AG04449 (cell line): Measurements from ENCODE around the gene FAM83F.

Source experiments
- CTCF ChIA-PET: fragments of 350-600 bp; formaldehyde crosslinking; extraction: SDS; loops from one replicate; lab custom pipeline; 2021; ENCODE audit warnings: antibody characterized with exemption; lab: Yijun Ruan, JAX
- POLR2A ChIA-PET: fragments of 400-600, 350-600 bp; formaldehyde crosslinking; extraction: SDS; loops from one replicate; lab custom pipeline; 2020; ENCODE audit warnings: antibody characterized with exemption, inconsistent platforms; lab: Yijun Ruan, JAX
- DNase-seq: peaks from one replicate; pipeline ENCODE4 v3.0.0-alpha.2; 2010; ENCODE audit warnings: low read depth, low spot score
- H3K4me3 ChIP-seq: 2 replicates; pipeline ENCODE4 v1.5.1; 2011; ENCODE audit warnings: low read depth, mild to moderate bottlenecking, control low read depth, low read length
- TF ChIP-seq, protein P1 (sequence below): IDR thresholded peaks from one replicate; pipeline ENCODE4 v1.5.1; 2011; ENCODE audit warnings: mild to moderate bottlenecking, moderate library complexity, low read length, control low read depth, inconsistent platforms; ENCODE audit not compliant: insufficient read depth; ENCODE audit errors: missing control alignments

Gene FAM83F

DNA sequence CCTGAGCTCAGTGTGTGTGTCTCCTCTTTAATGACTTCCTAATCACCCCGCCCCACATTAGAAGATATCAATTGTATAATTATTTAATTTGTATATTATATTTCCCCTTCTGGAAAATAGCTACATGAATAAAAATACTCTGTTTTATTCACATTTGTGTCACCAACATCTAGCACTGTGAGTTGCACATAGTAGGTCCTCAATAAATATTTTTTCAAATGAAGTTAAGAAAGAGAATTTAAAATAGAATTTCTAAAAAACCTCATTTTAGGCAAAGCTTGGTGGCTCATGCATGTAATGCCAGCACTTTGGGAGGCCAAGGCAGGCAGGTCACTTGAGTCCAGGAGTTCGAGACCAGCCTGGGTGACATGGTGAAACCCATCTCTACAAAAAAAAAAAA, 59.7 kb downstream of the FAM83F start:
- ChIA-PET POLR2A (interaction anchor here (1.7 kb wide), 1 partner anchor 10 kb away, joined by 5 read pairs; no protein-coding TSS in a partner anchor), CTCF (interaction anchor here (1.5 kb wide), 1 partner anchor 293 kb away, joined by 4 read pairs; no protein-coding TSS in a partner anchor)
- DNase-seq = no peak
- TF ChIP-seq, protein P1, sequence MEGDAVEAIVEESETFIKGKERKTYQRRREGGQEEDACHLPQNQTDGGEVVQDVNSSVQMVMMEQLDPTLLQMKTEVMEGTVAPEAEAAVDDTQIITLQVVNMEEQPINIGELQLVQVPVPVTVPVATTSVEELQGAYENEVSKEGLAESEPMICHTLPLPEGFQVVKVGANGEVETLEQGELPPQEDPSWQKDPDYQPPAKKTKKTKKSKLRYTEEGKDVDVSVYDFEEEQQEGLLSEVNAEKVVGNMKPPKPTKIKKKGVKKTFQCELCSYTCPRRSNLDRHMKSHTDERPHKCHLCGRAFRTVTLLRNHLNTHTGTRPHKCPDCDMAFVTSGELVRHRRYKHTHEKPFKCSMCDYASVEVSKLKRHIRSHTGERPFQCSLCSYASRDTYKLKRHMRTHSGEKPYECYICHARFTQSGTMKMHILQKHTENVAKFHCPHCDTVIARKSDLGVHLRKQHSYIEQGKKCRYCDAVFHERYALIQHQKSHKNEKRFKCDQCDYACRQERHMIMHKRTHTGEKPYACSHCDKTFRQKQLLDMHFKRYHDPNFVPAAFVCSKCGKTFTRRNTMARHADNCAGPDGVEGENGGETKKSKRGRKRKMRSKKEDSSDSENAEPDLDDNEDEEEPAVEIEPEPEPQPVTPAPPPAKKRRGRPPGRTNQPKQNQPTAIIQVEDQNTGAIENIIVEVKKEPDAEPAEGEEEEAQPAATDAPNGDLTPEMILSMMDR = no peak
- H3K4me3 ChIP-seq = no peak overlapping the region

DNA sequence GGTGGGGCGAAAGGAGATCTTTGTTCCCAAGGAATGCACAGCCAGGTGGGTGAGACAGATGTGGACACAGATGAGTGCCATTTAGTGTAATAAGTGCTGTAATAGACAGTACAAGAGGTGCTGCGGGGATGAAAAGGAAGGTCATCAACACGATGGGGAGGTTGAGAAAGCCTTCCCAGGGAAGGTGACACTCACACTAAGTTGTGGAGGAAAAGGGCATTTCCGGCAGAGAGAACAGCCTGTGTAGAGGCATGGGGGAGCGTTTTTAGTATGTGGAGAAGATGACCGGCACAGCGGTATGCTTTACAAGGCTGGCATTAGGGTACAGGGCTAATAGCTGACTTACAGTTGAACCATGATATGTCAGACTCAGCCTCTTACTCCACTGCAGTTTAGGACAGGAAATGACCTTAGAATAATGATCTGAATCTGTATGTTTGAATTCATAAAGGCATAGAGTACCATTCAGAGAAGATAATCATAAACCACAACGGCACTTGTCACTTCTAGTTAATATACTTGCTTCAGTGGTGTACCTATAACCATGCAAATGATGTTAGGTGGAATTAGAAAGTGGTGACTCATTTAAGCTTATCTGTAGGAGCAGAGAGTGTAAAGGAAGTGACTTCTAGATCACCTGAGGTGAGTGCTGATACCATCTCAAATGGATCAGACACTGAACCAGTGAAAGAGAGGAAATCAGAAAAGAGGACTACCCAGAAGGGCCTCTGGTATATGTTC, 60.6 kb downstream of the FAM83F start:
- TF ChIP-seq, protein P1 = no peak
- ChIA-PET CTCF (interaction anchor here (1.2 to 1.5 kb wide), 2 partner anchors 9 to 293 kb away, joined by 4 to 7 read pairs; no protein-coding TSS in a partner anchor), POLR2A (interaction anchor here (1.7 kb wide), 1 partner anchor 11 kb away, joined by 5 read pairs; no protein-coding TSS in a partner anchor)
- no peak overlapping the region for H3K4me3 ChIP-seq
- no peak for DNase-seq

DNA sequence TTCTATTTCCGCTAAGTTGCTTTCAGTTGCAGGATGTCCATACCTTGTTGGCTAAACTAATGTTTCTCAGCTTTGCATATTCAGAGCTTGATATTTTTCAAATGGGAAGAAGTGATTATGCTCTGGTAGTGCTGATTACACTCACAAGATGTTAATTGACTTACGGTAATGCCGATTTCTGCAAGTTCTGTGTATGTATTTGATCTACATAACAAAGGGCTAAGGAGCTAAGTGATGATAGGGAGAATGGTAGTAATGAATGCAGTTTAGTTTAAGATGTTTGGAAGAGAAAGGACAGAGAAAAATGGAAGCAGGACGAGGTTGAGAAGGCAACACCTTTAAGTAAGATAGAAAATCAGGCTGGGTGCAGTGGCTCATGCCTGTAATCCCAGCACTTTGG, 61.4 kb downstream of the FAM83F start:
- ChIA-PET POLR2A (no interaction called here), CTCF (interaction anchor here (1.2 to 1.5 kb wide), 2 partner anchors 9 to 292 kb away, joined by 4 to 7 read pairs; no protein-coding TSS in a partner anchor)
- TF ChIP-seq, protein P1 = no peak
- no peak for DNase-seq
- H3K4me3 ChIP-seq = no peak overlapping the region

DNA sequence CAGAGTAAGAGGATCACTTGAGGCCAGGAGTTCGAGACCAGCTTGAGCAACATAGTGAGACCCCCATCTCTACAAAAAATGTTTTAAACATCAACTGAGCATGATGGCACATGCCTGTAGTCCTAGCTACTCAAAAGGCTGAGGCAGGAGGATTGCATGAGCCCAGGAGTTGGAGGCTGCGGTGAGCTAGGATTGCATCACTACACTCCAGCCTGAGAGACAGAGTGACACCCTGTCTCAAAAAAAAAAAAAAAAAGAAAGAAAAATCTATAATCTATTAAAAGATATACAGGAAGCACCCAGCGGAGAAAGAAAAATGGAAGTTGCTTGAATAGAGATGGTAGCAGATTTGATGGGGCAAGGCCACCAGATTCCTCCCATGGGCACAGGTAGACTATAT, 61.8 kb downstream of the FAM83F start:
- CTCF ChIA-PET = interaction anchor here (0.6 to 1.2 kb wide), 2 partner anchors 292 to 742 kb away, joined by 4 read pairs; no protein-coding TSS in a partner anchor
- no peak overlapping the region for H3K4me3 ChIP-seq
- TF ChIP-seq, protein P1 = no peak
- no peak for DNase-seq
- POLR2A ChIA-PET = no interaction called here

DNA sequence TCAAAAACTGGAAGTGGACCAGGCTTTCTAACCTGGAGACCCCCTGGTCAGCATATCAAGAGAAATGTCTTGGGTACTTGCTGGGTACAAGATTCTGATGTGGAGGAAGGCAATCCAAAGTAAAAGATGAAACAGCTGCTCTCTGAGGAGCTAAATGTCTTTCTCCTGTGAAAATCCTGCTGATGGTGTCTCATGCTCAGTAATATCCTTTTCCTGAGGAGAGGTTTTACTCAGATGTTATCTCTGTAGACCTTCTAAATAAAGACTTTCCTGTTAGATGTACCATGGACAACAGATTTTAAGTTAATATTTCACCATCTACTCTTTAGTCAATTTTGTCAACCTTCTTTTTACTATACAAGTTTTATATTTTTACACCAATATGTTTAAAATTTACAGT, 62.9 kb downstream of the FAM83F start:
- ChIA-PET CTCF (interaction anchor here (0.7 kb wide), 1 partner anchor 290 kb away, joined by 3 read pairs; no protein-coding TSS in a partner anchor), POLR2A (no interaction called here)
- no peak overlapping the region for H3K4me3 ChIP-seq
- no peak for DNase-seq
- TF ChIP-seq, protein P1 = no peak

DNA sequence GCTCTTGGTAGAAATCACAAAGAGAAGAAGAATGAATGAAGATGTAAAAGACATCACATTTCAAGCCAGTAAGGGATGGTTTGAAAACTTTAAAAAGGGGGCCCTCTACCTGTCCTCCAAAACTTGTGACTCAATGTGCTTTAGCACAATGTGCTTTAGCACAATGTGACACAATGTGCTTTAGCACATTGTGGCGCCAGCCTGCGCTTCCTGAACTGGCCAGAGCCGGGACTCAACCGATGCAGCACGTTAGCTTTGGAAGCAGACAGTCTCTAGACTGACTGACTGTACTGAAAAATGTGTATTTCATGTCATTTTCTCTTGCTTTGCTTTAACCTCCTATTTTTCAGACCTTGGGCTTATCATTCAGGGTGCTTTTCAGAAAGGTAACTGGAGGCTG, 63.5 kb downstream of the FAM83F start:
- TF ChIP-seq, protein P1 = no peak
- ChIA-PET CTCF (interaction anchor here (0.7 kb wide), 1 partner anchor 289 kb away, joined by 3 read pairs; no protein-coding TSS in a partner anchor), POLR2A (no interaction called here)
- H3K4me3 ChIP-seq = no peak overlapping the region
- no peak for DNase-seq
